Dermis microvascular lymphatic vessel endothelial cell (primary cell): ENCODE results near the gene TWNK. TPM values are rescaled to one million over a fixed set of nuclear protein-coding genes. Genes with fewer than 3 reads are reported as not detected.
A peak's percentile ranks its signal among the peaks of the same experiment; 100 is the strongest.

Experiments
- DNase-seq, 2 donors: peaks; one replicate each; pipeline versions ENCODE4 v3.0.0 to v3.0.0-alpha.2; 2010; ENCODE audit warnings: low read depth in 2 of 2
- total RNA-seq: library from RNA; depleted of rRNA; stranded (reverse); fragments of >200 nt; gene quantifications from 2 replicates; pipeline ENCODE4 v1.2.1, GENCODE V29; 2014

TWNK gene
- total RNA-seq, 1 donor from 2014 or later = 5.3 TPM

GRCh38 chr10:101011517-101012423 lies 24.4 kb downstream of the TWNK start:
- peak in 1 of 2 donors; percentile 17 for DNase-seq

GRCh38 chr10:101012525-101013364 lies 25.4 kb downstream of the TWNK start:
- DNase-seq = peak; percentile 80 to 93

GRCh38 chr10:101013365-101013825 lies 26.1 kb downstream of the TWNK start:
- DNase-seq = no peak

GRCh38 chr10:101014230-101014884 lies 27.0 kb downstream of the TWNK start:
- DNase-seq = peak in 1 of 2 donors; percentile 64

GRCh38 chr10:101014966-101015581 lies 27.7 kb downstream of the TWNK start:
- peak in 1 of 2 donors; percentile 36 for DNase-seq

GRCh38 chr10:101015582-101015973 lies 28.2 kb downstream of the TWNK start:
- DNase-seq = no peak

GRCh38 chr10:101016814-101017213 lies 29.5 kb downstream of the TWNK start:
- DNase-seq = no peak

- no peak for DNase-seq
Observed at GRCh38 chr10:101018118-101018599, 30.8 kb downstream of the TWNK start.

GRCh38 chr10:101018600-101019439 lies 31.5 kb downstream of the TWNK start:
- DNase-seq = peak; percentile 47 to 76

- no peak for DNase-seq
Observed at GRCh38 chr10:101019440-101019703, 32.0 kb downstream of the TWNK start.

GRCh38 chr10:101020427-101021075 lies 33.2 kb downstream of the TWNK start:
- DNase-seq = no peak

- no peak for DNase-seq
Observed at GRCh38 chr10:101021239-101021638, 33.9 kb downstream of the TWNK start.

GRCh38 chr10:101021692-101022251 lies 34.4 kb downstream of the TWNK start:
- DNase-seq = no peak

GRCh38 chr10:101022967-101023705 lies 35.8 kb downstream of the TWNK start:
- DNase-seq = no peak

- DNase-seq = no peak
Observed at GRCh38 chr10:101027106-101027720, 39.9 kb downstream of the TWNK start.

GRCh38 chr10:101028446-101029337 lies 41.3 kb downstream of the TWNK start:
- DNase-seq = no peak

- no peak for DNase-seq
Observed at GRCh38 chr10:101029520-101030295, 42.4 kb downstream of the TWNK start.
